Testis (tissue), 3 donors: Measurements from ENCODE around the gene AKT1. TPM values are rescaled to one million over a fixed set of nuclear protein-coding genes. Genes with fewer than 3 reads are reported as not detected.

Experiments used
- DNase-seq: peaks from one replicate; pipeline ENCODE4 v3.0.0-alpha.2; 2019
- H3K27ac ChIP-seq, 2 donors: fragments of 200-600 bp; sonication (generic); one replicate each; pipeline ENCODE4 v1.5.1; 2019
- H3K27me3 ChIP-seq: fragments of 200-600 bp; sonication (generic); one replicate; pipeline ENCODE4 v1.5.1; 2019
- H3K36me3 ChIP-seq: fragments of 200-600 bp; sonication (generic); one replicate; pipeline ENCODE4 v1.5.1; 2017; ENCODE audit warnings: low read depth; ENCODE audit errors: missing control alignments
- H3K4me1 ChIP-seq: fragments of 200-600 bp; sonication (generic); one replicate; pipeline ENCODE4 v1.5.1; 2019
- H3K4me3 ChIP-seq, 2 donors: fragments of 200-600 bp; sonication (generic); one replicate each; pipeline ENCODE4 v1.5.1; 2017 to 2019
- H3K9me3 ChIP-seq: fragments of 200-600 bp; sonication (generic); one replicate; pipeline ENCODE4 v1.5.1; 2017
- CTCF ChIP-seq, 3 experiments: fragments of 450-650 bp in 2 of 3; fragments of 200-600 bp in 1 of 3; sonication (generic) in 1 of 3; IDR thresholded peaks; one replicate each; pipeline ENCODE4 v1.5.1; 2016 to 2019; ENCODE audit warnings: antibody characterized with exemption in 3 of 3, mild to moderate bottlenecking in 2 of 3, moderate library complexity in 1 of 3
- POLR2A ChIP-seq: fragments of 450-650 bp; IDR thresholded peaks from one replicate; pipeline ENCODE4 v1.6.1; 2017; ENCODE audit warnings: antibody characterized with exemption, mild to moderate bottlenecking, moderate library complexity
- WGBS, 2 donors: methylation state at CpG; one replicate each; pipeline ENCODE4 v1.1.5; 2018; 5-methylcytosine and 5-hydroxymethylcytosine counted together
- intact Hi-C: fragments of 100-400 bp; cut with DNase I; formaldehyde crosslinking; loops from one replicate; pipeline ENCODE4 v1.15.1; 2023; ENCODE audit warnings: low total_unique reads
- polyA plus RNA-seq: library from polyadenylated mRNA; stranded (reverse); fragments of 350-450 nt; fragmentation: Illumina TruSeq; extraction: RNeasy Lipid Tissue Mini Kit (QIAGEN cat#74804); gene quantifications from one replicate; pipeline ENCODE4 v1.2.3, GENCODE V29; 2014; ENCODE audit warnings: low read depth, low replicate concordance; ENCODE audit not compliant: insufficient read depth
- total RNA-seq, 2 donors: library from RNA; depleted of rRNA; stranded (reverse); fragments of >200 nt; gene quantifications; one replicate each; pipeline ENCODE4 v1.2.3, GENCODE V29; 2016

The AKT1 gene
- total and polyA plus RNA-seq, 3 donors from 2014 or later, result 68.2 to 125 (median 106) TPM

GRCh38 chr14:104728631-104729030, 66.9 kb downstream of the AKT1 start:
- no peak for DNase-seq
- no peaks in the 10 kb centered on the region for H3K9me3 ChIP-seq
- TF ChIP-seq POLR2A, result no peak
- no peak for TF ChIP-seq CTCF (IDR thresholded peaks at IDR 0.05)
- WGBS, 2 donors, result 60 to 71% methylated on average over 9 to 15 of the region's 17 CpGs
- no peaks in the 10 kb centered on the region for H3K27me3 ChIP-seq
- H3K27ac ChIP-seq, result no peak overlapping the region
- H3K36me3 ChIP-seq, result no peaks in the 10 kb centered on the region
- H3K4me1 ChIP-seq, result peaks cover 10% of the 10 kb centered on the region
- intact Hi-C loops, result no loop called here
- H3K4me3 ChIP-seq, result peak overlapping the region in 1 of 2 donors; percentile 20

- Histone ChIP-seq H3K27me3 (no peaks in the 10 kb centered on the region), H3K27ac (no peak overlapping the region), H3K36me3 (no peaks in the 10 kb centered on the region), H3K9me3 (no peaks in the 10 kb centered on the region), H3K4me3 (no peak overlapping the region), H3K4me1 (peaks cover 10% of the 10 kb centered on the region)
- 85 to 86% methylated on average over 16 to 21 of the region's 21 CpGs for WGBS, 2 donors
- no peak for DNase-seq
- intact Hi-C loops, result no loop called here
- TF ChIP-seq POLR2A, result no peak
- TF ChIP-seq CTCF (IDR thresholded peaks at IDR 0.05), result no peak
Measured at GRCh38 chr14:104726600-104727451, 68.7 kb downstream of the AKT1 start.

GRCh38 chr14:104725772-104726548, 69.6 kb downstream of the AKT1 start:
- Histone ChIP-seq H3K4me3 (no peak overlapping the region), H3K27me3 (no peaks in the 10 kb centered on the region), H3K4me1 (peaks cover 10% of the 10 kb centered on the region), H3K27ac (no peak overlapping the region), H3K9me3 (no peaks in the 10 kb centered on the region), H3K36me3 (no peaks in the 10 kb centered on the region)
- no peak for TF ChIP-seq CTCF (IDR thresholded peaks at IDR 0.05)
- TF ChIP-seq POLR2A, result no peak
- DNase-seq, result no peak
- WGBS, 2 donors, result 82 to 87% methylated on average over 19 to 24 of the region's 25 CpGs
- intact Hi-C loops, result no loop called here

- Histone ChIP-seq H3K27me3 (no peaks in the 10 kb centered on the region), H3K36me3 (no peaks in the 10 kb centered on the region), H3K4me1 (peaks cover 10% of the 10 kb centered on the region), H3K4me3 (peak overlapping the region in 1 of 2 donors; percentile 67), H3K9me3 (no peaks in the 10 kb centered on the region), H3K27ac (no peak overlapping the region)
- intact Hi-C loops, result no loop called here
- WGBS, 2 donors, result 58 to 78% methylated on average over 10 to 24 of the region's 24 CpGs
- peak; percentile 51 for DNase-seq
- TF ChIP-seq CTCF (IDR thresholded peaks at IDR 0.05) (no peak), POLR2A (no peak)
Measured at GRCh38 chr14:104724981-104725771, 70.4 kb downstream of the AKT1 start.
